ENCODE results near the gene ANKRD10.

GRCh38 chr13:110963554-110963970 lies 48.7 kb upstream of the ANKRD10 start:
- TF ChIP-seq CTCF (tag by site-specific recombination; IDR thresholded peaks at IDR 0.05): no peak
- TF ChIP-seq ZNF571 (tag by site-specific recombination; IDR thresholded peaks at IDR 0.05): no peak
- TF ChIP-seq REST (tag by site-specific recombination; IDR thresholded peaks at IDR 0.05): no peak
- TF ChIP-seq ZFP37 (tag by site-specific recombination; IDR thresholded peaks at IDR 0.05): no peak
- no peak for TF ChIP-seq ZNF202 (tag by site-specific recombination; IDR thresholded peaks at IDR 0.05; ENCODE audit: borderline replicate concordance)
- TF ChIP-seq ZNF768 (tag by site-specific recombination; IDR thresholded peaks at IDR 0.05): no peak
- no peak for TF ChIP-seq ZNF600 (tag by site-specific recombination; IDR thresholded peaks at IDR 0.05)
- TF ChIP-seq ZBTB48 (tag by site-specific recombination; IDR thresholded peaks at IDR 0.05): no peak
- no peak for TF ChIP-seq ZNF416 (tag by site-specific recombination; IDR thresholded peaks at IDR 0.05)
- TF ChIP-seq PATZ1 (tag by site-specific recombination; IDR thresholded peaks at IDR 0.05): no peak

Data from HEK293 (cell line).